Endothelial cell (in vitro differentiated cells): ENCODE data around the gene RFNG. TPM values are rescaled to one million over a fixed set of nuclear protein-coding genes. Genes with fewer than 3 reads are reported as not detected.

Experiments
- DNase-seq: peaks from one replicate; pipeline ENCODE4 v3.0.0; 2021; ENCODE audit warnings: low spot score
- H3K27ac Mint-ChIP-seq: one replicate; pipeline ENCODE4 v1.8.0; 2021; ENCODE audit warnings: mixed read lengths, inconsistent platforms; ENCODE audit not compliant: unreplicated experiment
- H3K27me3 Mint-ChIP-seq: one replicate; pipeline ENCODE4 v1.8.0; 2021; ENCODE audit warnings: mild to moderate bottlenecking, moderate library complexity, mixed read lengths, inconsistent platforms; ENCODE audit not compliant: unreplicated experiment
- H3K36me3 Mint-ChIP-seq: one replicate; pipeline ENCODE4 v1.8.0; 2021; ENCODE audit warnings: mild to moderate bottlenecking, low read depth, mixed read lengths, inconsistent platforms; ENCODE audit not compliant: unreplicated experiment
- H3K4me1 Mint-ChIP-seq: one replicate; pipeline ENCODE4 v1.8.0; 2021; ENCODE audit warnings: mild to moderate bottlenecking, mixed read lengths, inconsistent platforms; ENCODE audit not compliant: unreplicated experiment
- H3K4me3 Mint-ChIP-seq: one replicate; pipeline ENCODE4 v1.8.0; 2021; ENCODE audit warnings: mild to moderate bottlenecking, mixed read lengths, inconsistent platforms; ENCODE audit not compliant: unreplicated experiment
- H3K9me3 Mint-ChIP-seq: one replicate; pipeline ENCODE4 v1.8.0; 2021; ENCODE audit warnings: mixed read lengths, inconsistent platforms; ENCODE audit not compliant: unreplicated experiment
- total RNA-seq: library from RNA; stranded (reverse); fragmentation: NEBNext Ultra II Directional; extraction: Animal tissue kit (Norgen Biotek cat#: 25700); gene quantifications from one replicate; pipeline ENCODE4 v1.2.1, GENCODE V29; 2021; ENCODE audit not compliant: unreplicated experiment
- TF ChIP-seq, protein P1 (sequence below): fragments of 200-600 bp; sonication (generic); IDR thresholded peaks from one replicate; pipeline ENCODE4 v1.5.0; 2021; ENCODE audit warnings: antibody characterized with exemption; ENCODE audit not compliant: unreplicated experiment

Gene RFNG
- total RNA-seq, 1 donor from 2014 or later, result 19.7 TPM

- no peaks in the 10 kb centered on the region for H3K27me3 Mint-ChIP-seq
- H3K4me3 Mint-ChIP-seq, result no peak overlapping the region
- H3K27ac Mint-ChIP-seq, result no peak overlapping the region
- TF ChIP-seq, protein P1, sequence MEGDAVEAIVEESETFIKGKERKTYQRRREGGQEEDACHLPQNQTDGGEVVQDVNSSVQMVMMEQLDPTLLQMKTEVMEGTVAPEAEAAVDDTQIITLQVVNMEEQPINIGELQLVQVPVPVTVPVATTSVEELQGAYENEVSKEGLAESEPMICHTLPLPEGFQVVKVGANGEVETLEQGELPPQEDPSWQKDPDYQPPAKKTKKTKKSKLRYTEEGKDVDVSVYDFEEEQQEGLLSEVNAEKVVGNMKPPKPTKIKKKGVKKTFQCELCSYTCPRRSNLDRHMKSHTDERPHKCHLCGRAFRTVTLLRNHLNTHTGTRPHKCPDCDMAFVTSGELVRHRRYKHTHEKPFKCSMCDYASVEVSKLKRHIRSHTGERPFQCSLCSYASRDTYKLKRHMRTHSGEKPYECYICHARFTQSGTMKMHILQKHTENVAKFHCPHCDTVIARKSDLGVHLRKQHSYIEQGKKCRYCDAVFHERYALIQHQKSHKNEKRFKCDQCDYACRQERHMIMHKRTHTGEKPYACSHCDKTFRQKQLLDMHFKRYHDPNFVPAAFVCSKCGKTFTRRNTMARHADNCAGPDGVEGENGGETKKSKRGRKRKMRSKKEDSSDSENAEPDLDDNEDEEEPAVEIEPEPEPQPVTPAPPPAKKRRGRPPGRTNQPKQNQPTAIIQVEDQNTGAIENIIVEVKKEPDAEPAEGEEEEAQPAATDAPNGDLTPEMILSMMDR, result no peak
- no peaks in the 10 kb centered on the region for H3K4me1 Mint-ChIP-seq
- H3K36me3 Mint-ChIP-seq, result peaks cover 3% of the 10 kb centered on the region
- no peaks in the 10 kb centered on the region for H3K9me3 Mint-ChIP-seq
- DNase-seq, result no peak
These were observed 37.5 kb upstream of the RFNG start for GRCh38 chr17:82088838-82089722.

DNA sequence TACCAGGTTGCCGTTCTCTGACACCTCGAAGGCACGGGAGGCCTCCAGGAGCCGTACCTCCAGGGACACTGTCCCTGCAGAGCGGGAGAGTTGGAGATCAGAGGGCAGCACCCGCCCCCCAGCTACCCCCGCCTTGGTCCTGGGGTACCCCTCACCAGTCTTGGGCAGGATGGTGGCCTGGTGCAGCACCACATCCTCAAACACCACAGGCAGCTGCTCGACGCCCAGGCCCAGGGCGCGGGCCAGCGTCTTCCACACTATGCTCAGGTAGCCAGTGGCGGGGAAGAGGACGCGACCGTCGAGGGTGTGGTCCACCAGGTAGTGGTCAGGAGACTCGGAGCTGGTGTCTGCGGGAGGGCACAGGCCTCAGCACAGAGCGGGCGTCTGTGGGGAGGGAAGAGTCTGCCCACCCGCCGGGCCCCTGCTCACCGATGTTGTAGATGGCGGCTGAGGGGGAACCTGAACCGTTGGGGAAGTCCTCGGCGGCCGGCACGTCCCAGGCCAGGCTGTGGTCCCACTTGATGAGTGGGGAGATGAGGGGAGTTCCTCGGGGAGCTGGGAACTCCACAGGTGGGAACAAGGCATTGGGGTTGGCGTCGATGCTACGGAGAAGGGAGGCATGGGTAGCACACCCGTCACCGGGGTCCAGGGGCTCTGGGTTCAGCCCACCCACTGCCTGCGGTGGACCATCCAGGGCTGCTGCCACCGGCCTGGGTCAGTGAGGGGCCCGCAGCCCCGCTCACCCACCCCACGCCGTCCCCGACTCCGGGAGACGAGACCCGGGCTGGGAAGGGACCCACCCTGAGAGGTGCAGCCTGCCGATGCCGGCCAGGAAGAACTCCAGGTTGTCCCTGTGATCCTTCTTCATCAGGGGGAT lies 36.6 kb upstream of the RFNG start:
- no peak overlapping the region for H3K27ac Mint-ChIP-seq
- no peaks in the 10 kb centered on the region for H3K9me3 Mint-ChIP-seq
- no peak for DNase-seq
- H3K4me3 Mint-ChIP-seq, result no peak overlapping the region
- H3K27me3 Mint-ChIP-seq, result no peaks in the 10 kb centered on the region
- peaks cover under 1% of the 10 kb centered on the region for H3K36me3 Mint-ChIP-seq
- TF ChIP-seq, protein P1, result no peak
- H3K4me1 Mint-ChIP-seq, result no peaks in the 10 kb centered on the region

DNA sequence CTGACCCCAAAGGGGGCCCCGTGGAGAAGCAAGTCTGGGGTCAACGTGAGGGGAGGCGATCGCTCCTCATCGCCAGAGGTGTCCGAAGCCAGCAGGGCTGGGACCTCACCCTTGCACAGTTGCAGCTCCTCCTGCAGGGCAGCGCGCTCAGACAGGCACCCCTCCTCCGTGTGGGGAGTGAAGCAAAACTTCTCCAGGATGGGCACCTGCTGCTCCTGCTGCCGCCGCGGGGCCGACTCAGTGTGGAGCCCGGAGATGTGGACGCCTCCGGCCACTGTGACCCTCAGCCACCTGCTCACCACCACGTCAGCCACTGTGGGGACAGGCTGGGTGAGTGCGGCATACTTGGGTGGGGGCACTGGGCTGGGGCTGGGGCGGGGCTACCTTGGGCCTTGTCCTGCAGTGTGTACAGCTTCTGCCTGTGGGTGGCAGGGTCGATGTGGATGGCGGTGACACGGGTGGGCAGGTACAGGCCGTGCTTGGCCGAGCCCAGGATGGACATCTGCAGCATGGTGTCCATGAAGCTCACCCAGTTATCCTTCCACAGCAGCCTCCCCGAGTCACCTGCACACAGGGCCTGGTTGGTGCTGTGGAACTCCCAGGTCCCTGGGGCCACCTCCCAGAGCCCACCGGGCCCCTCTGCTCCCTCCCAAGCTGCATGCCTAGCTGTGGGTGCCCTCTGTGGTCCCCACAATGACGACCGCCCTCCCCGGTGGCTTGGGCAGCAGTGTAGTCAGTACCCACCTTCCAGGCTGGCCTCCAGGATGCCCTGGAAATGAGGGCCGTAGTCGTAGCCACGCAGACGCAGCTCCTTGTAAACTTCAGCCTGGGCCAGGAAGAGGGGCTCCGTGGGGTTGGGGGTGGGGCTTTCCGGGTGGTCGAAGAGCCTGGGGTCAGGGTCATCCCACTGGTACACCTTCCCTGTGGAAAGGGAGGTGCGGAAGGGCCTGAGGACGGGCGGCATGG lies 35.6 kb upstream of the RFNG start:
- Mint-ChIP-seq H3K9me3 (no peaks in the 10 kb centered on the region), H3K27me3 (no peaks in the 10 kb centered on the region), H3K36me3 (no peaks in the 10 kb centered on the region), H3K4me3 (no peak overlapping the region), H3K4me1 (no peaks in the 10 kb centered on the region), H3K27ac (no peak overlapping the region)
- DNase-seq, result no peak
- TF ChIP-seq, protein P1, result no peak

- DNase-seq, result no peak
- Mint-ChIP-seq H3K27me3 (no peaks in the 10 kb centered on the region), H3K36me3 (no peaks in the 10 kb centered on the region), H3K4me3 (no peak overlapping the region), H3K27ac (no peak overlapping the region), H3K9me3 (no peaks in the 10 kb centered on the region), H3K4me1 (no peaks in the 10 kb centered on the region)
- TF ChIP-seq, protein P1, result no peak
These were observed 34.5 kb upstream of the RFNG start for GRCh38 chr17:82085931-82086764.
